ENCODE data around the gene TANC1. TPM values are rescaled to one million over a fixed set of nuclear protein-coding genes. Genes with fewer than 3 reads are reported as not detected.

The TANC1 gene
- total and polyA plus RNA-seq, 4 experiments from 2014 or later: 0.35 to 0.79 (median 0.50) TPM; not detected in 1

DNA sequence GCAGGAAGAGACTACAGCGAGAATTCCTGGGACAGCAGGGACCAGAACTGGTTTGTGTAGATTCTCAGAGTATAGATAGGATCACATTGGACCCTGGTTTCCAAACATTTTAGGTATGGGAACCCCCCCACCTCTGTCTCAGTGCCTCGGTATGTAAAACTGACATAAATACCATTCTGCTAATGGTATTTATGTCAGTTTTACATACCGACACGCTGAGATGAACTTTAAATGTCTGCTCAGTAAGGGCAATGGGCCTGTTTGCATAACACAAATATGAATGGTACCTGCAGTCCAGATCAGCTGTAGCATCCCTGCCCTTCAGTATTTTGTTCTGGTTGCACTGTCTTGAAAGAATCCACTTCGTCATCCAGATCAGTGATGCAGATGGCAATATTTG, 244.9 kb downstream of the TANC1 start:
- Mint-ChIP-seq H3K9me3 (peaks cover 0 to 8% (median 0%) of the 10 kb centered on the region in 8 donors), H3K27ac (no peak overlapping the region), H3K4me1 (peaks cover 11 to 30% (median 19%) of the 10 kb centered on the region in 4 donors), H3K27me3 (no peaks in the 10 kb centered on the region), H3K36me3 (no peaks in the 10 kb centered on the region), H3K4me3 (no peak overlapping the region)
- Histone ChIP-seq H3K9me3 (ENCODE audit: control insufficient read depth in 1 of 2, low read length in 2 of 2) (no peaks in the 10 kb centered on the region), H3K27ac (ENCODE audit: low read depth, low read length) (no peak overlapping the region), H3K27me3 (ENCODE audit: insufficient read depth, low read length) (no peaks in the 10 kb centered on the region), H3K4me3 (ENCODE audit: low read length in 2 of 2) (no peak overlapping the region), H3K36me3 (ENCODE audit: insufficient read depth, low read length) (no peaks in the 10 kb centered on the region), H3K4me1 (ENCODE audit: insufficient read depth, low read length) (peaks cover 20% of the 10 kb centered on the region)
- intact Hi-C loops (cut with micrococcal nuclease): no loop called here
- ChIA-PET POLR2A (ENCODE audit: partially characterized antibody) (no interaction called here), CTCF (ENCODE audit: partially characterized antibody) (no interaction called here)
- DNase-seq: no peak

DNA sequence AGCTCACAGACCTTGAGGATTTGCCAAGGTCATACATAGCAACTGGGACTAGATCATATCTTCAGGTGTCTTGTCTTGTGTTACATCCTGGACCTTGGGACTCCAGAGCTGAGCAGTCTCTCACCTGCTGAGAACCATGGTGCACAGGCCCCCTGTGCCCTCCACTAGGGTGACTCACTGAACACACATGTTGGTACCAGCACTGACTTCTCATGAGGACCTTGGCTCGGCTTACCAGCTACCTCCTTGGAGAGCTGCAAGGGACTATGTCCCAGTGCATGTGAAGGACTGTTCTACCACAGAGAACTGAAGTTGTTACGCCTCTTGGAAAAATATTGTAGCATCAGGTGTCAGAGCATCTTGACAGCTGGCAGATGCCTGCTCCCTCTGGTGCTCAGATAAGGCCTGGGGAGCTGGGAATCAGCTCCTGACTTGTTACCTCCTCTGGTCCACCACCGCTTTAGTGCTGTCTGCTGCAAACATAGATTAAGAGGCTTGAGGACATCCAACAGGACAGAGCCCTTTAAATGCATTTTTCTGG, 246.0 kb downstream of the TANC1 start:
- no peak overlapping the region for H3K27ac ChIP-seq (ENCODE audit: low read depth, low read length)
- H3K4me1 ChIP-seq (ENCODE audit: insufficient read depth, low read length): peaks cover 11% of the 10 kb centered on the region
- Mint-ChIP-seq H3K27me3 (no peaks in the 10 kb centered on the region), H3K4me3 (no peak overlapping the region), H3K4me1 (peaks cover 9 to 22% (median 14%) of the 10 kb centered on the region in 4 donors), H3K9me3 (peaks cover 0 to 8% (median 0%) of the 10 kb centered on the region in 8 donors), H3K27ac (no peak overlapping the region), H3K36me3 (no peaks in the 10 kb centered on the region)
- ChIA-PET CTCF (ENCODE audit: partially characterized antibody) (no interaction called here), POLR2A (ENCODE audit: partially characterized antibody) (no interaction called here)
- no peaks in the 10 kb centered on the region for H3K27me3 ChIP-seq (ENCODE audit: insufficient read depth, low read length)
- no peak overlapping the region for H3K4me3 ChIP-seq (ENCODE audit: low read length in 2 of 2)
- H3K36me3 ChIP-seq (ENCODE audit: insufficient read depth, low read length): no peaks in the 10 kb centered on the region
- no peak for DNase-seq
- H3K9me3 ChIP-seq (ENCODE audit: control insufficient read depth in 1 of 2, low read length in 2 of 2): no peaks in the 10 kb centered on the region
- intact Hi-C loops (cut with micrococcal nuclease): no loop called here

DNA sequence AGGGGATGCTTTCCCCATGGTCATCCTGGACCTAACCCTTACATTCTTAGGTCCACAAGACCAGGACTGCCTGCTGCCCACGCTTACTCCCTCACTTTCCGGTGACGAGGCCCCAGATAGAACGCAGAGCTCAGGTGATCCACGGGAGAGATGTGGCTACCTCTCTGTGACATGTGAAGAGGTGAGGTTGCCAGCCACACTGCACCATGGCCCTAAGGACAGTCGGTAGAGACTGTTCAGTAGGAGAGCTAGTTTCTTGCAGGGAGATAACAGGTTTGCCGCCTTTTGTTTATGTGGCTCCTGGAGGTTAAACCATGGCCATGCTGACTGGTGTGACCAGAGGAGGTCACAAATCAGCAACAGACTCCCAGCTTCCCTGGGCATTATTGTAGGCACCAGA, 246.7 kb downstream of the TANC1 start:
- peaks cover 0 to 2% of the 10 kb centered on the region in 2 donors for H3K27me3 Mint-ChIP-seq
- ChIA-PET CTCF (ENCODE audit: partially characterized antibody) (no interaction called here), POLR2A (ENCODE audit: partially characterized antibody) (no interaction called here)
- intact Hi-C loops (cut with micrococcal nuclease): no loop called here
- no peak overlapping the region for H3K4me3 ChIP-seq (ENCODE audit: low read length in 2 of 2)
- H3K27me3 ChIP-seq (ENCODE audit: insufficient read depth, low read length): no peaks in the 10 kb centered on the region
- H3K4me1 Mint-ChIP-seq: peaks cover 1 to 14% (median 7%) of the 10 kb centered on the region in 4 donors
- no peaks in the 10 kb centered on the region for H3K36me3 Mint-ChIP-seq
- no peaks in the 10 kb centered on the region for H3K36me3 ChIP-seq (ENCODE audit: insufficient read depth, low read length)
- no peak for DNase-seq
- peak overlapping the region in 1 of 7 donors; percentile 43 for H3K27ac Mint-ChIP-seq
- H3K27ac ChIP-seq (ENCODE audit: low read depth, low read length): no peak overlapping the region
- peaks cover 0 to 8% (median 0%) of the 10 kb centered on the region in 8 donors for H3K9me3 Mint-ChIP-seq
- no peak overlapping the region for H3K4me3 Mint-ChIP-seq
- H3K4me1 ChIP-seq (ENCODE audit: insufficient read depth, low read length): peaks cover 4% of the 10 kb centered on the region
- no peaks in the 10 kb centered on the region for H3K9me3 ChIP-seq (ENCODE audit: control insufficient read depth in 1 of 2, low read length in 2 of 2)

DNA sequence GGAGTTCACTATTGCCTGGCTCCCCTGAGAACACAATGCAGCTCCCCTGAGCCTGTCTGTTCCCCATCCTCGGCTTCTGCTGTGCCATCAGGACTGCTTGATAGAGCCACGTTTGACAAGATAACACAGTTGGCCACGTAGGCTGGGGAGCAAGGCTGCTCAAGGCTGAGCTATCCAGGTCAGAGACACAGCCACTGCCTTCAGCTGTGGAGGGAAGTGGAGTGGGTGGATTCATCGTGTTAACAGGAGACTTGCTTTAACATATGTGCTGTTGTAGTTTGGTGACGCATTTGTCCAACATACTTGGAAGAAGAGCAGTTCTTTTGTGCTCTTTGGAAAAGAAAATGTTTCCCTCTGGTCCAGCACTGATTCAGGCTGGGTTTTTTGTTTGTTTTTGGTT, 249.2 kb downstream of the TANC1 start:
- ChIA-PET CTCF (ENCODE audit: partially characterized antibody) (interaction anchor here (0.6 kb wide), 1 partner anchor 65 kb away, joined by 6 read pairs; no protein-coding TSS in a partner anchor), POLR2A (ENCODE audit: partially characterized antibody) (no interaction called here)
- peaks cover 0 to 2% of the 10 kb centered on the region in 2 donors for H3K27me3 Mint-ChIP-seq
- Histone ChIP-seq H3K4me1 (ENCODE audit: insufficient read depth, low read length) (no peaks in the 10 kb centered on the region), H3K4me3 (ENCODE audit: low read length in 2 of 2) (no peak overlapping the region), H3K36me3 (ENCODE audit: insufficient read depth, low read length) (no peaks in the 10 kb centered on the region), H3K9me3 (ENCODE audit: control insufficient read depth in 1 of 2, low read length in 2 of 2) (no peaks in the 10 kb centered on the region), H3K27me3 (ENCODE audit: insufficient read depth, low read length) (no peaks in the 10 kb centered on the region), H3K27ac (ENCODE audit: low read depth, low read length) (no peak overlapping the region)
- intact Hi-C loops (cut with micrococcal nuclease): no loop called here
- DNase-seq: no peak
- H3K4me1 Mint-ChIP-seq: no peaks in the 10 kb centered on the region
- peaks cover 0 to 8% (median 0%) of the 10 kb centered on the region in 8 donors for H3K9me3 Mint-ChIP-seq
- H3K36me3 Mint-ChIP-seq: no peaks in the 10 kb centered on the region
- no peak overlapping the region for H3K27ac Mint-ChIP-seq
- no peak overlapping the region for H3K4me3 Mint-ChIP-seq

DNA sequence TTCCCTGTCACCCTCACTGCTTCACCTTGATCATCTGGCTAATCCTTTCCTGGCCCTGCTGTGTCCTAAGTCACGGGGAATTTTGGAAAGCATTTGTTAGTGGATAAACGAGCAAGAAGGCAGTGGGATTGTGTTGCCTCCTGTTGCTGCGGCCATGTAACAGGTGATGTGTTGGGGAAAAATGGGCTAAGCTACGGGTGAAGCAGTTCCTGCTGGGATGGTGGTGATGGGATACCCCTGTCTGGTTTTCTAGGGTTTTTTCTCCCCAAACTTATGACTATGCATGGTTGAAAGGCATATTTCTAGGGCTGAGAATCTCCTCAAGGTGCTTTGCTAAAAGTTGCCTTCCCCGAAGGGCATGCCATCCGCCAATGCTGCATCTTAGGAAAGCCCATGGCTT, 249.9 kb downstream of the TANC1 start:
- Histone ChIP-seq H3K27me3 (ENCODE audit: insufficient read depth, low read length) (no peaks in the 10 kb centered on the region), H3K4me1 (ENCODE audit: insufficient read depth, low read length) (no peaks in the 10 kb centered on the region), H3K36me3 (ENCODE audit: insufficient read depth, low read length) (no peaks in the 10 kb centered on the region), H3K27ac (ENCODE audit: low read depth, low read length) (no peak overlapping the region), H3K4me3 (ENCODE audit: low read length in 2 of 2) (no peak overlapping the region), H3K9me3 (ENCODE audit: control insufficient read depth in 1 of 2, low read length in 2 of 2) (no peaks in the 10 kb centered on the region)
- ChIA-PET POLR2A (ENCODE audit: partially characterized antibody) (no interaction called here), CTCF (ENCODE audit: partially characterized antibody) (no interaction called here)
- Mint-ChIP-seq H3K9me3 (peaks cover 0 to 8% (median 0%) of the 10 kb centered on the region in 8 donors), H3K36me3 (no peaks in the 10 kb centered on the region), H3K4me1 (peaks cover 0 to 1% (median 0%) of the 10 kb centered on the region in 4 donors), H3K4me3 (no peak overlapping the region), H3K27me3 (peaks cover 0 to 2% of the 10 kb centered on the region in 2 donors), H3K27ac (no peak overlapping the region)
- DNase-seq: no peak
- intact Hi-C loops (cut with micrococcal nuclease): no loop called here

DNA sequence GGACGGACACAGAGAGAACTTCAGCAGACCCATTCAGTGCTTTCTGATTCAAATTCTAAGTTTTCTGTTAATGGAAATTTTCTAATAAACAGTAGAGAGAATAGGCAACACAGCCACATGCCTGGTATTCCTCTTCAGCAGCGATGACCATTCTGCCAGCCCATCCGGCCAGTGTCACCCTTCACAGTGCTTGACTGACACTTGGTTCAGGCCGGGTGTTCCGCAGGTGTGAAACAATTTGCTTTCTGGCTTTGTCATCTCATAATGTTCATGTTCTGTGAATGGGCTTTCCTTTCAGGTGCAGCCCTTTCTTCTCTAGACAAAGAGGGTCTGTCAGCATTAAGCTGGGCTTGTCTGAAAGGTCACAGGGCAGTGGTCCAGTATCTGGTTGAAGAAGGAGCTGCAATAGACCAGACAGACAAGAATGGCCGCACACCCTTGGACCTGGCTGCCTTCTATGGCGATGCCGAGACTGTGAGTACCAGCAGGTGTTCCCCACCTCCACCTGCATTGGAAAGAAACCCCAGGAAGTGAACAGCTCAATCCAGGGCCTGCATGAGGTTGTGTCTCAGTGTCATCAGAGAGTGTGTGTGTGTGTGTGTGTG, 251.1 kb downstream of the TANC1 start:
- Histone ChIP-seq H3K36me3 (ENCODE audit: insufficient read depth, low read length) (no peaks in the 10 kb centered on the region), H3K27me3 (ENCODE audit: insufficient read depth, low read length) (no peaks in the 10 kb centered on the region), H3K9me3 (ENCODE audit: control insufficient read depth in 1 of 2, low read length in 2 of 2) (no peaks in the 10 kb centered on the region), H3K27ac (ENCODE audit: low read depth, low read length) (no peak overlapping the region), H3K4me1 (ENCODE audit: insufficient read depth, low read length) (no peaks in the 10 kb centered on the region), H3K4me3 (ENCODE audit: low read length in 2 of 2) (no peak overlapping the region)
- H3K27me3 Mint-ChIP-seq: peaks cover 0 to 4% of the 10 kb centered on the region in 2 donors
- intact Hi-C loops (cut with micrococcal nuclease): no loop called here
- H3K4me1 Mint-ChIP-seq: peaks cover 2 to 10% (median 4%) of the 10 kb centered on the region in 4 donors
- no peaks in the 10 kb centered on the region for H3K36me3 Mint-ChIP-seq
- CTCF ChIA-PET (ENCODE audit: partially characterized antibody): no interaction called here
- H3K9me3 Mint-ChIP-seq: peaks cover 0 to 8% (median 0%) of the 10 kb centered on the region in 8 donors
- no peak for DNase-seq
- no peak overlapping the region for H3K27ac Mint-ChIP-seq
- no peak overlapping the region for H3K4me3 Mint-ChIP-seq
- POLR2A ChIA-PET (ENCODE audit: partially characterized antibody): no interaction called here

DNA sequence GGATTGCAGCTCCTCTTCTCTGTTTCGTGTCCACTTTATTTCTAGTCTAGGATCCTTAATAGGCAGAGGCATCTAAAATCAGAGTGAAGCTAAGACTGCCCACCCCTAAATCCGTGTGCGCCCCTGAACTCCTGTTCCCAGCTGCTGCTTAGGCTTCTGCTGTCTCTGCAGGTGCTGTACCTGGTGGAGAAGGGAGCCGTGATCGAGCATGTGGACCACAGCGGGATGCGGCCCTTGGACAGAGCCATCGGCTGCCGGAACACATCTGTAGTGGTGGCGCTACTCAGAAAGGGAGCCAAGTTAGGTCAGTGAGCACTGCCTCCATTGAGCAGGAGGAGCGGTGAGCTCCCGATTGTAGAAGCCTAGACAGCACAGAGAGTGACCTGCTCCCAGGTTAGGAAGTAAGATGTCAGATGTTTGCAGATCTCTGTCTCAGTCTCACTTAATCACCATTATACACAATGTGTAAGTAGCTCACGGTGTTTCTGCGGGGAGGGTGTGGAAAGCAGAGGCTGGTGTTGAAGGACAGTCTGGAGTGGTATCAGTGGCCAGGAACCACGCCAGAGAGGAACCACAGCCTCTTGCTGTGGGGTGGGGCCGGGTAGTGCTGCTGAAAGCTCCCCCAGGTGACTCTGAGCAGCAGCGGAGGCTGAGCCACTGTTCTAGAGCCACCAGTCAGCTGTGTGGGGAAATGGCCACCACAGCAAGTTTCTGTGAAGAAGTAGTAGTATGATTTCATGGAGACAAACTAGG, 255.8 kb downstream of the TANC1 start:
- H3K4me3 ChIP-seq (ENCODE audit: low read length in 2 of 2): no peak overlapping the region
- intact Hi-C loops (cut with micrococcal nuclease): no loop called here
- no peak overlapping the region for H3K27ac ChIP-seq (ENCODE audit: low read depth, low read length)
- DNase-seq: no peak
- no peak overlapping the region for H3K4me3 Mint-ChIP-seq
- peaks cover 9 to 46% (median 23%) of the 10 kb centered on the region in 4 donors for H3K4me1 Mint-ChIP-seq
- H3K9me3 Mint-ChIP-seq: no peaks in the 10 kb centered on the region
- no peaks in the 10 kb centered on the region for H3K36me3 ChIP-seq (ENCODE audit: insufficient read depth, low read length)
- peaks cover 0 to 4% of the 10 kb centered on the region in 2 donors for H3K27me3 Mint-ChIP-seq
- ChIA-PET POLR2A (ENCODE audit: partially characterized antibody) (no interaction called here), CTCF (ENCODE audit: partially characterized antibody) (no interaction called here)
- H3K27ac Mint-ChIP-seq: peak overlapping the region in 1 of 7 donors; percentile 63
- H3K27me3 ChIP-seq (ENCODE audit: insufficient read depth, low read length): no peaks in the 10 kb centered on the region
- no peaks in the 10 kb centered on the region for H3K4me1 ChIP-seq (ENCODE audit: insufficient read depth, low read length)
- no peaks in the 10 kb centered on the region for H3K36me3 Mint-ChIP-seq
- H3K9me3 ChIP-seq (ENCODE audit: control insufficient read depth in 1 of 2, low read length in 2 of 2): no peaks in the 10 kb centered on the region

Data from CD4-positive, alpha-beta memory T cell (primary cell).